ENCODE data around the gene RINT1. TPM values are rescaled to one million over a fixed set of nuclear protein-coding genes. Genes with fewer than 3 reads are reported as not detected.
"Not testable (repeated sequence)": the region's sequence is repeated elsewhere in the genome, so short reads cannot be mapped to it uniquely, and the experiment has no call there.

RINT1 gene
- total RNA-seq, 2 experiments from 2014 or later: 22.0 to 25.5 TPM

- H3K9me3 Mint-ChIP-seq: not testable (repeated sequence)
- POLR2A ChIA-PET: interaction anchor here (0.5 to 2.1 kb wide), 3 partner anchors 11 to 513 kb away, joined by 3 to 6 read pairs (median 5); no protein-coding TSS in a partner anchor
Observed at GRCh38 chr7:105520620-105521019, 11.4 kb upstream of the RINT1 start.

DNA sequence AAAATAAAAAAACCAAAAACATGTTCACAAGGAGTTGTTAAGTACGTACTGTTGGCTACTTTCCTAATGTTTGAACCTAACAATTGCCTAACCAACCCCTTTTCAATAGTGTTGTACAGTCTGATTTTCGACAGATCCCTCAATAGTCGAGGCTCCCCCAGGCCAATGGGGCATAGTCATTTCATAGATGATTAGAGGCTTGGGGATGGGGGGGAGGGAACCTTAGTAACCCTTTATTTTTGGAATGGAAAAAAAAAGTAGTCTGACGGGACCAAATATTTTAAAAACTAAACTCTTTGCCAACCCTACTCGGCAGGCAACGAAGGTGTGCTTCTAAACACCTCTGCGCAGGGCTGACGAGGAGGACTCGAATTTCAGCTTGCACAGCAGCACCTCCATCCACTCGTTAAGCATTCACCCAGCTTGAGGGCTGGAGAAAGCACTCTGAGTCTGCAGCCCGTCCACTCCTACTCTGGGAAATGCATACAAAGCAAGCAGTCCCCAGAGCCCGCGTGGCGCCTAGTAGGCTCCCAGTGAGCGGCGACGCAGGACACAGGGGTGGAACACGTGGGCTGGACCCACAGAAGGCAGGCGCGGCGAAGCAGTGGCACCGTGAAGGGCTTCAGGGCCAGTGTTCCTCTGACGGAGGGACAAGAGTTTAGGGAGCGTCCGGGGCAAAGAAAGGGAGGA is 10.8 kb upstream of the RINT1 start:
- peak overlapping the region; percentile 95 for H3K27ac Mint-ChIP-seq

More at GRCh38 chr7:105520620-105521019, 11.4 kb upstream of the RINT1 start:
- ATAC-seq (ENCODE audit: low read depth); H3K36me3 Mint-ChIP-seq; H3K4me3 Mint-ChIP-seq; DNase-seq; H3K27ac Mint-ChIP-seq; H3K27me3 Mint-ChIP-seq: not testable (repeated sequence)
- peaks cover 14% of the 10 kb centered on the region for H3K4me1 Mint-ChIP-seq

GRCh38 chr7:105521717-105522463 is 10.1 kb upstream of the RINT1 start, which contains the start of gene PUS7:
Gene PUS7, minus strand, starts transcription at chr7:105522271. Its CDS starts 13,759 bp downstream, at chr7:105508512.
- Mint-ChIP-seq H3K27ac (peak within 1 kb of the TSS; percentile 95), H3K36me3 (peaks cover 5% of the 10 kb centered on the region), H3K9me3 (no peaks in the 10 kb centered on the region), H3K4me3 (peak within 1 kb of the TSS; percentile 97), H3K27me3 (no peaks in the 10 kb centered on the region), H3K4me1 (peaks cover 14% of the 10 kb centered on the region)
- DNase-seq (peak; percentile 80), ATAC-seq (ENCODE audit: low read depth) (peak; percentile 91)
- POLR2A ChIA-PET: interaction anchor here (2.1 kb wide), 1 partner anchor 10 kb away, joined by 5 read pairs; no protein-coding TSS in a partner anchor

More for the DNA sequence above, 10.8 kb upstream of the RINT1 start:
- ATAC-seq (ENCODE audit: low read depth) (peak; percentile 27), DNase-seq (peak; percentile 66)
- Mint-ChIP-seq H3K4me3 (peak overlapping the region; percentile 97), H3K4me1 (peaks cover 14% of the 10 kb centered on the region), H3K36me3 (peaks cover 5% of the 10 kb centered on the region), H3K9me3 (no peaks in the 10 kb centered on the region), H3K27me3 (no peaks in the 10 kb centered on the region)
- POLR2A ChIA-PET: interaction anchor here (0.5 to 2.1 kb wide), 2 partner anchors 10 to 513 kb away, joined by 5 to 6 read pairs; no protein-coding TSS in a partner anchor

- ATAC-seq (ENCODE audit: low read depth); H3K27ac Mint-ChIP-seq; DNase-seq; POLR2A ChIA-PET; H3K27me3 Mint-ChIP-seq; H3K36me3 Mint-ChIP-seq; H3K4me3 Mint-ChIP-seq; H3K9me3 Mint-ChIP-seq: not testable (repeated sequence)
- H3K4me1 Mint-ChIP-seq: peaks cover 14% of the 10 kb centered on the region
Observed at GRCh38 chr7:105524423-105524822, 7.6 kb upstream of the RINT1 start.

GRCh38 chr7:105524840-105525239 is 7.2 kb upstream of the RINT1 start:
- Mint-ChIP-seq H3K27ac (no peak overlapping the region), H3K4me3 (no peak overlapping the region), H3K9me3 (no peaks in the 10 kb centered on the region), H3K4me1 (peaks cover 11% of the 10 kb centered on the region), H3K36me3 (peaks cover under 1% of the 10 kb centered on the region), H3K27me3 (no peaks in the 10 kb centered on the region)
- POLR2A ChIA-PET: no interaction called here
- ATAC-seq (ENCODE audit: low read depth) (no peak), DNase-seq (no peak)

DNA sequence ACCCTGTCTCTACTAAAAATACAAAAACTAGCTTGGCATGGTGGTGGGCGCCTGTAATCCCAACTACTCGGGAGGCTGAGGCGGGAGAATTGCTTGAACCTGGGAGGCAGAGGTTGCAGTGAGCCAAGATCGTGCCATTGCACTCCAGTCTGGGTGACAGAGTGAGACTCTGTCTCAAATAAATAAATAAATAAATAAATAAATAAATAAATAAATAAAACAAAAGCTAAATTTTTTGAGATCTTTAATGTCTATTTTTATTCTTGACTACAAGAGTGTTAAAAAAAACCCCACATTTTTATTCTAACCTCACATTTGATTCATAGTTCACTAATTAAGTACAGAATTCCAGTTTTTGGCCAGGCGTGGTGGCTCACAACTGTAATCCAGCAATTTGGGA is 4.3 kb upstream of the RINT1 start:
- H3K27me3 Mint-ChIP-seq; H3K9me3 Mint-ChIP-seq; H3K4me3 Mint-ChIP-seq; ATAC-seq (ENCODE audit: low read depth); POLR2A ChIA-PET; H3K27ac Mint-ChIP-seq; H3K36me3 Mint-ChIP-seq; DNase-seq; H3K4me1 Mint-ChIP-seq: not testable (repeated sequence)

DNA sequence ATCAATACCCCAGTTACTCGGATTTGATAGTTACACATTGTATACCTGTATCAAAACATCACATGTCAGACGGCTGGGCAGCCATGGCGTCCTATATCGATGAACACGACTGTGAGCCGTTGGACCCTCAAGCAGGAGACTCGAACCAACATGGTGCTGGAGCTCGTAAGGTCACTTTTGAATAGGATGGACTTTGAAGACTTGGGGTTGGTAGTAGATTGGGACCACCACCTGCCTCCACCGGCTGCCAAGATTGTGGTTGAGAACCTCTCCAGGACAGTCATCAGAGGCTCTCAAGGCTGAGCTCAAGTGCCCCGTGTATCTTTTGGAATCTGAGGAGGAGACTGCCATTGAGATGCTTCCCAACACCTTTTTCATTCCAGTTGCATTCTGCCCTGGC is 1.9 kb upstream of the RINT1 start:
- H3K36me3 Mint-ChIP-seq: peaks cover 4% of the 10 kb centered on the region
- peak overlapping the region; percentile 42 for H3K4me3 Mint-ChIP-seq
- H3K4me1 Mint-ChIP-seq: peaks cover 19% of the 10 kb centered on the region
- DNase-seq (no peak), ATAC-seq (ENCODE audit: low read depth) (no peak)
- no peak overlapping the region for H3K27ac Mint-ChIP-seq
- H3K27me3 Mint-ChIP-seq: no peaks in the 10 kb centered on the region
- no peaks in the 10 kb centered on the region for H3K9me3 Mint-ChIP-seq
- POLR2A ChIA-PET: interaction anchor here (0.7 kb wide), 1 partner anchor 516 kb away, joined by 3 read pairs; the partner anchor contains the start of gene KMT2E

- ATAC-seq (ENCODE audit: low read depth) (no peak), DNase-seq (no peak)
- POLR2A ChIA-PET: interaction anchor here (0.7 kb wide), 1 partner anchor 517 kb away, joined by 3 read pairs; the partner anchor contains the start of gene KMT2E
- H3K27me3 Mint-ChIP-seq: no peaks in the 10 kb centered on the region
- peaks cover 4% of the 10 kb centered on the region for H3K36me3 Mint-ChIP-seq
- peaks cover 19% of the 10 kb centered on the region for H3K4me1 Mint-ChIP-seq
- H3K4me3 Mint-ChIP-seq: peak overlapping the region; percentile 42
- no peaks in the 10 kb centered on the region for H3K9me3 Mint-ChIP-seq
- H3K27ac Mint-ChIP-seq: no peak overlapping the region
Observed at GRCh38 chr7:105530546-105530945, 1.5 kb upstream of the RINT1 start.

DNA sequence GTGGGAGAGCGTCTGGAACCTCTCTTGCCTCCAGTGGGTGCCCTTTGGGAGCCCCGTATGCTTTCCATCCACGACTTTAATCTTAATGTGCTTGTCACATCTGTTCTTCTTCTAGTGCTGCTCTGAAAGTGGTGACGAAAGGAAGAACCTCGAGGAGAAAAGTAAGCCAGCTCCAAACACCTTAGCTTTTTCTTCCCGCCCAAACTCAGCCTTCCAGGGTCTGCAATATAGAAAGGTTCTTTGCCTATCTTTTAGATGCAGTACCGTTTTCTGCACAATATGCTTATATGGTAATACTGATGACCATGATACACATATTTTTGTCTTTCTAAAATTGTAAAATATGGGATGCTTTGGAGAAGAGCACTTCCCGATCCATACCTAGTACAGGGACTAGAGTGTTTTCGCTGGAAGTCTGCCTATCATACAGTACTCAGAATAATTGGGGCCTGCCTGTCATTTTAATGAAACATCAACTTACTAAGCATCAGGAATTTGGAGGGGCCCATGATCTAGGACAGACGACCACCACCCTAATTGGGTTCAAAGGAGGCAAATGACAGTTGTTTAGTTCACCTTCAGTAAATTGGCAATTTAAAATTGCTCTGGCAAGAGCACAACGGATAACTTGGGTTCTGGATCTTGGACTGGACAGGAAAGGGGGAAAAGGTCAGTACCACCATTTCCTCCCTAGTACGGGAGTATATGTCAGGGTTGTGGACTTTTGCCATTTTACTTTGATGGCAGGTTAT is 884 bp downstream of the RINT1 start:
- H3K9me3 Mint-ChIP-seq: no peaks in the 10 kb centered on the region
- no peak for DNase-seq
- H3K4me1 Mint-ChIP-seq: peaks cover 19% of the 10 kb centered on the region
- peak overlapping the region; percentile 91 for H3K27ac Mint-ChIP-seq
- H3K36me3 Mint-ChIP-seq: peaks cover 6% of the 10 kb centered on the region
- no peaks in the 10 kb centered on the region for H3K27me3 Mint-ChIP-seq
- POLR2A ChIA-PET: interaction anchor here (0.6 to 2.0 kb wide), 7 partner anchors 10 to 549 kb away, joined by 3 to 10 read pairs (median 5); partner anchors contain the start of gene SRPK2
- ATAC-seq (ENCODE audit: low read depth): no peak
- H3K4me3 Mint-ChIP-seq: peak overlapping the region; percentile 90

DNA sequence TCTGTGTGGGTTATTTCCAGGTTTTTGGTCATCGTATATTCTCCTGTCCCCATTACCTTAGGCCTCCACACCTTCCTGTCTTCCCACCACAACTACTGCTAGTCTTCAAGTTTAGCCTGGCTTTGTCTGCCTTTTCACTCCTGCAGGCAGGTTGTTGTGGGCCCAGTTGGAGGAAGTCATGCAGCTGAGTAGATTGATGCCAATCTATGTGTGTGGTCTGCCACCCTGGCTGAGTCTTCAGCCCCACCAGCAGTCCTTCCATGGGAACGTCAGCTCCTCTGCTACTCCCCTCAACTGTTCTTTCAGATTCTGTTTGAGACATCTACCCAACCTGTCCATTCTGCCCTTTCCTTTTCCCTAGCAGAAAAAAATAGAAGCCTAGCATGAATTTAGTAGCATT is 6.3 kb downstream of the RINT1 start:
- Mint-ChIP-seq H3K4me3 (no peak overlapping the region), H3K4me1 (peaks cover 6% of the 10 kb centered on the region), H3K36me3 (peaks cover 24% of the 10 kb centered on the region), H3K9me3 (no peaks in the 10 kb centered on the region), H3K27me3 (no peaks in the 10 kb centered on the region), H3K27ac (no peak overlapping the region)
- no peak for DNase-seq
- POLR2A ChIA-PET: no interaction called here
- ATAC-seq (ENCODE audit: low read depth): no peak

DNA sequence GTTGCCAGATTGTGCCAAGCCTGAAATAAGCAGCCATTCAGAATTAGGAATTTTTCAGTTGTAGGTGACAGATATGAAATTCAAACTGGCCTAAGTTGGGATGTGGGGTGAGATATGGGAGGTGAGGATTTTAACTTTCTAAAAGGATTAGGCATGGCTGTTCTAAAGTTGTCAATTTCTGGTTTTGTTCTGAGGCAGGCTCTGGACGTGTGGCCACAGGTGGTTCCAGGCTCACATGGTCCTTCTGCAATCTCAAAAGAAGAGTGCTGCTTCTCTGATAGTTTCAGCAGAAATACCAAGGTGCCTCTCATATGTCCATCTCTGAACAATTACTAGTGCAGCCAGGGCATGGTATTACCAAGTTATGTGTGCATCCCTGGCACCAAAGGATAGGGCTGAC is 27.9 kb downstream of the RINT1 start:
- no peak overlapping the region for H3K4me3 Mint-ChIP-seq
- POLR2A ChIA-PET: no interaction called here
- peaks cover 30% of the 10 kb centered on the region for H3K36me3 Mint-ChIP-seq
- H3K9me3 Mint-ChIP-seq: no peaks in the 10 kb centered on the region
- DNase-seq (no peak), ATAC-seq (ENCODE audit: low read depth) (no peak)
- H3K27me3 Mint-ChIP-seq: no peaks in the 10 kb centered on the region
- H3K4me1 Mint-ChIP-seq: no peaks in the 10 kb centered on the region
- no peak overlapping the region for H3K27ac Mint-ChIP-seq

DNA sequence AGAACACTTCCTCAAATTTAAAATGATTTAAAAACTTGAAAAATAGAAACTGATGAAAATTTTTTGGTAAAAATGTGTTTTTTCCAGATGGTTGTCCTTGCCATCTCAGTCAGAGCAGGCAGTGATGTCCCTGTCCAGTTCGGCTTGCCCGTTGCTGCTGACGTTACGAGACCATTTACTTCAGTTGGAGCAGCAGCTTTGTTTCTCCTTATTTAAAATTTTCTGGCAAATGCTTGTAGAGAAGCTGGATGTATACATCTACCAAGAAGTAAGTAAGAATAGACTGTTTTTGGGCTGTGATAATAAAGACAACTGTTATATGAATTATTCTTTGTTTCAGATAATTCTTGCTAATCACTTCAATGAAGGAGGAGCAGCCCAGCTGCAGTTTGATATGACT is 33.2 kb downstream of the RINT1 start:
- Mint-ChIP-seq H3K4me1 (no peaks in the 10 kb centered on the region), H3K36me3 (peaks cover 35% of the 10 kb centered on the region), H3K9me3 (no peaks in the 10 kb centered on the region), H3K27me3 (no peaks in the 10 kb centered on the region), H3K27ac (no peak overlapping the region), H3K4me3 (no peak overlapping the region)
- ATAC-seq (ENCODE audit: low read depth) (no peak), DNase-seq (no peak)
- POLR2A ChIA-PET: no interaction called here

DNA sequence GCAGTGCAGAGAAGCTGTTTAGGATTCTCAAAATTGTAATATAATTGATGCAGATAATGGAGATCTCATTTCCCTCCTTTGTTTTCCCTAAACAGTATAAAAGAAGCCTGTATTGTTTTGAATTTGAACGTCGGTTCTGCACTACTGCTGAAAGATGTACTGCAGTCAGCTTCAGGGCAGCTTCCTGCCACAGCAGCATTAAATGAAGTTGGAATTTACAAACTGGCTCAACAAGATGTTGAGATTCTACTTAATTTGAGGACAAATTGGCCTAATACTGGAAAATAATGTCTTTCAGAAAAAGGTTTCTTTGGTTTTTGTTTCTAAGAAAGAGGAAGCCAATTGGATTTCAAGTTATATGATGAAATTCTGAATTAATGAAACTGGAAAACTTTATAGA is 35.0 kb downstream of the RINT1 start:
- POLR2A ChIA-PET: no interaction called here
- Mint-ChIP-seq H3K4me3 (no peak overlapping the region), H3K27ac (no peak overlapping the region), H3K36me3 (peaks cover 36% of the 10 kb centered on the region), H3K4me1 (no peaks in the 10 kb centered on the region), H3K9me3 (no peaks in the 10 kb centered on the region), H3K27me3 (no peaks in the 10 kb centered on the region)
- ATAC-seq (ENCODE audit: low read depth) (no peak), DNase-seq (no peak)

Data from activated naive CD8-positive, alpha-beta T cell treated with anti-CD3 and anti-CD28 coated beads, Interleukin-2, amount 10 ng/mL, durations not matched to agents 7 days and 5 days (primary cell).